Activated CD8-positive, alpha-beta T cell treated with anti-CD3 and anti-CD28 coated beads, Interleukin-2, amount 10 ng/mL, durations not matched to agents 7 days and 5 days (primary cell): Measurements from ENCODE around the gene STIM1. TPM values are rescaled to one million over a fixed set of nuclear protein-coding genes. Genes with fewer than 3 reads are reported as not detected.
"Not testable (repeated sequence)": the region's sequence is repeated elsewhere in the genome, so short reads cannot be mapped to it uniquely, and the experiment has no call there.

ENCODE experiments used
- ATAC-seq: fragments of 150-1000 bp; cut with Tn5 transposase; one replicate; pipeline ENCODE4 v1.10.0; 2021; ENCODE audit warnings: moderate library complexity
- CTCF ChIA-PET: fragments of 350-600 bp; sonication (Branson Sonifier 250); formaldehyde crosslinking; loops from one replicate; lab custom pipeline; 2021; ENCODE audit warnings: antibody characterized with exemption; lab: Charles Lee
- POLR2A ChIA-PET: fragments of 350-600 bp; sonication (Branson Sonifier 250); formaldehyde crosslinking; loops from one replicate; lab custom pipeline; 2021; ENCODE audit warnings: antibody characterized with exemption; lab: Charles Lee
- DNase-seq: peaks from one replicate; pipeline ENCODE4 v3.0.0-alpha.2; 2020
- H3K27ac Mint-ChIP-seq: one replicate; pipeline ENCODE4 v1.8.0; 2021; ENCODE audit warnings: mild to moderate bottlenecking, mixed read lengths
- H3K27me3 Mint-ChIP-seq: one replicate; pipeline ENCODE4 v1.8.0; 2021; ENCODE audit warnings: low read depth, mixed read lengths
- H3K36me3 Mint-ChIP-seq: one replicate; pipeline ENCODE4 v1.8.0; 2021; ENCODE audit warnings: low read depth, mixed read lengths
- H3K4me1 Mint-ChIP-seq: one replicate; pipeline ENCODE4 v1.8.0; 2021; ENCODE audit warnings: low read depth, mixed read lengths
- H3K4me3 Mint-ChIP-seq: one replicate; pipeline ENCODE4 v1.8.0; 2021; ENCODE audit warnings: mild to moderate bottlenecking, mixed read lengths
- H3K9me3 Mint-ChIP-seq: one replicate; pipeline ENCODE4 v1.8.0; 2022; ENCODE audit warnings: mixed read lengths; ENCODE audit not compliant: insufficient read depth
- total RNA-seq, 2 experiments: library from RNA; stranded (reverse); gene quantifications; one replicate each; pipeline ENCODE4 v1.2.3, GENCODE V29; 2021

The STIM1 gene
- total RNA-seq, 2 experiments from 2014 or later: 97.3 to 104 TPM

- H3K9me3 Mint-ChIP-seq: no peaks in the 10 kb centered on the region
- POLR2A ChIA-PET: interaction anchor here (0.6 to 0.8 kb wide), 3 partner anchors 28 to 257 kb away, joined by 3 to 4 read pairs (median 3); partner anchors contain the start of gene RHOG
- peak overlapping the region; percentile 95 for H3K27ac Mint-ChIP-seq
- CTCF ChIA-PET: interaction anchor here (1.0 to 1.4 kb wide), 6 partner anchors 12 to 259 kb away, joined by 3 to 7 read pairs (median 3); partner anchors contain the start of genes RHOG and STIM1
- H3K4me1 Mint-ChIP-seq: peaks cover 74% of the 10 kb centered on the region
- DNase-seq (no peak), ATAC-seq (no peak)
- H3K4me3 Mint-ChIP-seq: peak overlapping the region; percentile 88
- H3K36me3 Mint-ChIP-seq: peaks cover 60% of the 10 kb centered on the region
- H3K27me3 Mint-ChIP-seq: no peaks in the 10 kb centered on the region
Measured at GRCh38 chr11:4095509-4096230, 240.2 kb downstream of the STIM1 start.

- Mint-ChIP-seq H3K4me3 (no peak overlapping the region), H3K36me3 (peaks cover 57% of the 10 kb centered on the region), H3K4me1 (peaks cover 59% of the 10 kb centered on the region), H3K9me3 (no peaks in the 10 kb centered on the region), H3K27ac (no peak overlapping the region), H3K27me3 (no peaks in the 10 kb centered on the region)
- no peak for DNase-seq
- no peak for ATAC-seq
- ChIA-PET CTCF (interaction anchor here (1.1 to 1.8 kb wide), 4 partner anchors 10 to 290 kb away, joined by 3 to 6 read pairs (median 4); partner anchors contain the start of gene PGAP2), POLR2A (no interaction called here)
Measured at GRCh38 chr11:4098026-4098621, 242.7 kb downstream of the STIM1 start.

DNA sequence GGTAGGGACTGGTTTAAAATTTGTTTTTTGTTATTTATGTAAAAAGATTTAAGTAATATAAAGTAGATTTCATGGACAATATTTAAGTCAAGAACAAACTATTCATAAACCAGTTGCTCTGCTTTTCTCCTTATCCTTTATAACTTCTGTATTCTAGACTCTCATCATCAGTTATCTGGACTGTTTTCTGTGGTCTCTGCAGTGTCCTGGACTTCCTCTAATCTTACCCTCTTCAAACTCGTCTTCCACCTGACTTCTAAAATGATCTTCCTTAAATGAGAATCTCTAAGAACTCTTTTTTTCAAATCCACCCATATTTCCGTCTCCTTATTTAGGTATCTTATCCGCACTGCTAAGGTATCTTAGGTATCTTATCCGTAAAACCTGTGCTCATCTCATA, 247.2 kb downstream of the STIM1 start:
- H3K9me3 Mint-ChIP-seq: no peaks in the 10 kb centered on the region
- H3K27me3 Mint-ChIP-seq: no peaks in the 10 kb centered on the region
- peaks cover 64% of the 10 kb centered on the region for H3K36me3 Mint-ChIP-seq
- no peak for DNase-seq
- ChIA-PET CTCF (interaction anchor here (1.2 kb wide), 1 partner anchor 30 kb away, joined by 3 read pairs; no protein-coding TSS in a partner anchor), POLR2A (no interaction called here)
- H3K4me3 Mint-ChIP-seq: no peak overlapping the region
- no peak for ATAC-seq
- H3K27ac Mint-ChIP-seq: peak overlapping the region; percentile 13
- peaks cover 40% of the 10 kb centered on the region for H3K4me1 Mint-ChIP-seq

GRCh38 chr11:4103269-4103668, 247.8 kb downstream of the STIM1 start:
- ChIA-PET CTCF (interaction anchor here (1.2 kb wide), 1 partner anchor 31 kb away, joined by 3 read pairs; no protein-coding TSS in a partner anchor), POLR2A (no interaction called here)
- H3K4me1 Mint-ChIP-seq: peaks cover 38% of the 10 kb centered on the region
- no peak overlapping the region for H3K4me3 Mint-ChIP-seq
- ATAC-seq (no peak), DNase-seq (no peak)
- H3K36me3 Mint-ChIP-seq: peaks cover 67% of the 10 kb centered on the region
- H3K9me3 Mint-ChIP-seq: no peaks in the 10 kb centered on the region
- no peaks in the 10 kb centered on the region for H3K27me3 Mint-ChIP-seq
- H3K27ac Mint-ChIP-seq: no peak overlapping the region

GRCh38 chr11:4105916-4106315, 250.5 kb downstream of the STIM1 start:
- ATAC-seq: no peak
- ChIA-PET POLR2A (interaction anchor here (1.1 kb wide), 1 partner anchor 9 kb away, joined by 3 read pairs; no protein-coding TSS in a partner anchor), CTCF (interaction anchor here (1.2 to 1.3 kb wide), 2 partner anchors 33 to 256 kb away, joined by 3 to 5 read pairs; no protein-coding TSS in a partner anchor)

GRCh38 chr11:4111834-4112233, 256.4 kb downstream of the STIM1 start:
- CTCF ChIA-PET: no interaction called here
- peaks cover 60% of the 10 kb centered on the region for H3K36me3 Mint-ChIP-seq
- H3K27ac Mint-ChIP-seq: no peak overlapping the region
- POLR2A ChIA-PET: no interaction called here
- ATAC-seq: no peak
- no peaks in the 10 kb centered on the region for H3K27me3 Mint-ChIP-seq
- H3K9me3 Mint-ChIP-seq: no peaks in the 10 kb centered on the region
- DNase-seq: no peak
- no peak overlapping the region for H3K4me3 Mint-ChIP-seq
- H3K4me1 Mint-ChIP-seq: peaks cover 6% of the 10 kb centered on the region

More at GRCh38 chr11:4105916-4106315, 250.5 kb downstream of the STIM1 start:
- no peaks in the 10 kb centered on the region for H3K27me3 Mint-ChIP-seq
- H3K9me3 Mint-ChIP-seq: no peaks in the 10 kb centered on the region
- no peak overlapping the region for H3K27ac Mint-ChIP-seq
- H3K36me3 Mint-ChIP-seq: peaks cover 57% of the 10 kb centered on the region
- DNase-seq: no peak
- peaks cover 15% of the 10 kb centered on the region for H3K4me1 Mint-ChIP-seq
- H3K4me3 Mint-ChIP-seq: no peak overlapping the region

DNA sequence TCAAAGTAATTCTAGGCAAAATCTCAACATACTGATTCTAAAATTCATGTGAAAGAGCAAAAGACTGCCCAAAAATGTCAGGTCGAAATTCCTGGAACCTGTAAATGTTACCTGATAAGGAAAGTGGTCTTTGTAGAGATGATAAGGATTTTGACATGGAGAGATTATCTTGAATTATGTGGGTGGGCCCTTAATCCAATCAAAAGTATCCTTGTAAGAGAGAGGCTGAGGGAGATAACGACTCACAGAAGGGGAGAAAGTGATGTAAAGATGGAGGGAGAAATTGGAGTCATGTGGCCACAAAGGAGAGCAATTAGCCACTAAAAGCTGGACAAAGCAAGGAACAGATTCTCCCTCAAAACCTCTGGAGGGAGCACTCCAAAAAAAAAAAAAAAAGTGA, 259.7 kb downstream of the STIM1 start:
- DNase-seq: no peak
- CTCF ChIA-PET: no interaction called here

GRCh38 chr11:4118107-4118506, 262.6 kb downstream of the STIM1 start:
- ChIA-PET POLR2A (no interaction called here), CTCF (no interaction called here)
- Mint-ChIP-seq H3K4me1 (peaks cover 6% of the 10 kb centered on the region), H3K27ac (no peak overlapping the region), H3K36me3 (peaks cover 70% of the 10 kb centered on the region), H3K27me3 (no peaks in the 10 kb centered on the region), H3K9me3 (no peaks in the 10 kb centered on the region), H3K4me3 (no peak overlapping the region)
- DNase-seq (no peak), ATAC-seq (no peak)

More for the DNA sequence above, 259.7 kb downstream of the STIM1 start:
- H3K27ac Mint-ChIP-seq: no peak overlapping the region
- POLR2A ChIA-PET: no interaction called here
- H3K36me3 Mint-ChIP-seq: peaks cover 69% of the 10 kb centered on the region
- peaks cover 6% of the 10 kb centered on the region for H3K4me1 Mint-ChIP-seq
- H3K4me3 Mint-ChIP-seq: no peak overlapping the region
- no peaks in the 10 kb centered on the region for H3K27me3 Mint-ChIP-seq
- no peak for ATAC-seq
- no peaks in the 10 kb centered on the region for H3K9me3 Mint-ChIP-seq

GRCh38 chr11:4123218-4123617, 267.8 kb downstream of the STIM1 start:
- Mint-ChIP-seq H3K9me3 (no peaks in the 10 kb centered on the region), H3K27ac (no peak overlapping the region), H3K4me1 (no peaks in the 10 kb centered on the region), H3K27me3 (no peaks in the 10 kb centered on the region), H3K4me3 (no peak overlapping the region), H3K36me3 (peaks cover 80% of the 10 kb centered on the region)
- POLR2A ChIA-PET: no interaction called here
- ATAC-seq: no peak
- CTCF ChIA-PET: no interaction called here
- DNase-seq: no peak

- H3K4me1 Mint-ChIP-seq: no peaks in the 10 kb centered on the region
- POLR2A ChIA-PET: no interaction called here
- DNase-seq: no peak
- peaks cover 73% of the 10 kb centered on the region for H3K36me3 Mint-ChIP-seq
- no peak for ATAC-seq
- H3K4me3 Mint-ChIP-seq: no peak overlapping the region
- CTCF ChIA-PET: no interaction called here
- no peaks in the 10 kb centered on the region for H3K27me3 Mint-ChIP-seq
- H3K27ac Mint-ChIP-seq: peak overlapping the region; percentile 14
- H3K9me3 Mint-ChIP-seq: no peaks in the 10 kb centered on the region
Measured at GRCh38 chr11:4125141-4125540, 269.7 kb downstream of the STIM1 start.

DNA sequence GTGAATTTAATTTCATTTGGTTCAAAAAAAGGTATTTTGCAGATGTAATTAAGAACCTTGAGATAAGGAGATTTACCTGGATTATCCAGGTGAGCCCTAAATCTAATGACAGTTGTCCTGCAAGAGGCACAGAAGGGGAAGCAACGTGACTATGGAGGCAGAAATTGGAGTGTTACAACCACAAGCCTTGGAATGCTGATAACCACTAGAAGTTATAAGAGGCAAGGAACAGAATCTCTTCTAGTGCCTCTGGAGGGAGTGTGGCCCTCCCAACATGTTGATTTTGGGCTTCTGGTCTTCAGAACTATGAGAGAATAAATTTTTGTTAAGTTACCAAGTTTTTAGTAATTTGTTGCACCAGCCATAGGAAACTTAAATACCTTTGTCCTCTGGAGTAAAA, 271.9 kb downstream of the STIM1 start:
- no peak overlapping the region for H3K4me3 Mint-ChIP-seq
- H3K9me3 Mint-ChIP-seq: no peaks in the 10 kb centered on the region
- peaks cover 68% of the 10 kb centered on the region for H3K36me3 Mint-ChIP-seq
- ATAC-seq (no peak), DNase-seq (no peak)
- ChIA-PET CTCF (no interaction called here), POLR2A (no interaction called here)
- H3K27ac Mint-ChIP-seq: no peak overlapping the region
- H3K4me1 Mint-ChIP-seq: no peaks in the 10 kb centered on the region
- H3K27me3 Mint-ChIP-seq: no peaks in the 10 kb centered on the region

GRCh38 chr11:4130219-4130618, 274.8 kb downstream of the STIM1 start:
- H3K4me3 Mint-ChIP-seq, POLR2A ChIA-PET, H3K9me3 Mint-ChIP-seq, H3K27ac Mint-ChIP-seq, H3K27me3 Mint-ChIP-seq, CTCF ChIA-PET, ATAC-seq, H3K4me1 Mint-ChIP-seq, DNase-seq: not testable (repeated sequence)
- peaks cover 65% of the 10 kb centered on the region for H3K36me3 Mint-ChIP-seq
